Neural progenitor cell (in vitro differentiated cells): ENCODE results near the gene SZRD1. TPM values are rescaled to one million over a fixed set of nuclear protein-coding genes. Genes with fewer than 3 reads are reported as not detected.
A peak's percentile ranks its signal among the peaks of the same experiment; 100 is the strongest.

Source experiments
- DNase-seq: peaks from one replicate; pipeline ENCODE4 v3.0.0-alpha.2; 2016; ENCODE audit warnings: low spot score
- H2AFZ ChIP-seq: fragments of 200-600 bp; sonication (generic); replicated peaks from 2 replicates; pipeline ENCODE4 v1.6.1; 2016; ENCODE audit warnings: antibody characterized with exemption
- H3F3A ChIP-seq: fragments of 200-600 bp; sonication (generic); 2 replicates; pipeline ENCODE4 v1.6.1; 2016; ENCODE audit warnings: antibody characterized with exemption, low read depth
- H3K27ac ChIP-seq: fragments of 200-600 bp; sonication (generic); 2 replicates; pipeline ENCODE4 v1.5.1; 2016; ENCODE audit warnings: mild to moderate bottlenecking
- H3K27me3 ChIP-seq: fragments of 200-600 bp; sonication (generic); 2 replicates; pipeline ENCODE4 v1.6.1; 2016; ENCODE audit warnings: mild to moderate bottlenecking, moderate library complexity
- H3K36me3 ChIP-seq: fragments of 200-600 bp; sonication (generic); 2 replicates; pipeline ENCODE4 v1.5.1; 2016
- H3K4me1 ChIP-seq: fragments of 200-600 bp; sonication (generic); 2 replicates; pipeline ENCODE4 v1.6.1; 2016; ENCODE audit warnings: mixed run types
- H3K4me2 ChIP-seq: fragments of 200-600 bp; sonication (generic); 2 replicates; pipeline ENCODE4 v1.6.1; 2016
- H3K4me3 ChIP-seq: fragments of 200-600 bp; sonication (generic); 2 replicates; pipeline ENCODE4 v1.5.1; 2016
- H3K79me2 ChIP-seq: fragments of 200-600 bp; sonication (generic); 2 replicates; pipeline ENCODE4 v1.6.1; 2016; ENCODE audit warnings: low read depth
- H3K9ac ChIP-seq: fragments of 200-600 bp; sonication (generic); 2 replicates; pipeline ENCODE4 v1.6.1; 2016
- H3K9me3 ChIP-seq: fragments of 200-600 bp; sonication (generic); 2 replicates; pipeline ENCODE4 v1.5.1; 2016; ENCODE audit warnings: low read depth
- H4K20me1 ChIP-seq: fragments of 200-600 bp; sonication (generic); 2 replicates; pipeline ENCODE4 v1.6.1; 2016; ENCODE audit warnings: low read depth
- H3K27ac Mint-ChIP-seq: 3 replicates; pipeline ENCODE4 v1.8.0; 2021; ENCODE audit warnings: mixed read lengths
- H3K27me3 Mint-ChIP-seq: 2 replicates; pipeline ENCODE4 v1.8.0; 2022; ENCODE audit warnings: low read depth, mild to moderate bottlenecking, inconsistent platforms, moderate library complexity, mixed read lengths; ENCODE audit not compliant: insufficient read depth
- H3K36me3 Mint-ChIP-seq: 3 replicates; pipeline ENCODE4 v1.8.0; 2021; ENCODE audit warnings: mixed read lengths
- H3K4me1 Mint-ChIP-seq: 3 replicates; pipeline ENCODE4 v1.8.0; 2021; ENCODE audit warnings: mixed read lengths
- H3K4me3 Mint-ChIP-seq: 3 replicates; pipeline ENCODE4 v1.8.0; 2021; ENCODE audit warnings: mild to moderate bottlenecking, moderate library complexity, mixed read lengths
- H3K9me3 Mint-ChIP-seq: 3 replicates; pipeline ENCODE4 v1.8.0; 2020; ENCODE audit warnings: mixed read lengths
- CTCF ChIP-seq: fragments of 200-600 bp; sonication (generic); IDR thresholded peaks from 2 replicates; pipeline ENCODE4 v1.5.1; 2017; ENCODE audit warnings: antibody characterized with exemption, mild to moderate bottlenecking
- EZH2 ChIP-seq: fragments of 200-600 bp; sonication (generic); IDR thresholded peaks from 2 replicates; pipeline ENCODE4 v1.6.1; 2017; ENCODE audit warnings: antibody characterized with exemption, mild to moderate bottlenecking, moderate library complexity
- EZH2phosphoT487 ChIP-seq: fragments of 200-600 bp; sonication (generic); IDR thresholded peaks from 2 replicates; pipeline ENCODE4 v1.6.1; 2017; ENCODE audit warnings: antibody characterized with exemption
- total RNA-seq: library from RNA; depleted of rRNA; stranded (reverse); fragments of >200 nt; gene quantifications from 2 replicates; pipeline ENCODE4 v1.2.3, GENCODE V29; 2015; ENCODE audit warnings: low replicate concordance

Gene SZRD1
- total RNA-seq, 1 donor from 2014 or later, result 50.2 TPM

GRCh38 chr1:16405441-16405840 is 38.4 kb downstream of the SZRD1 start:
- no peaks in the 10 kb centered on the region for H3K9me3 ChIP-seq
- H3K9me3 Mint-ChIP-seq, result no peaks in the 10 kb centered on the region
- H3K36me3 Mint-ChIP-seq, result no peaks in the 10 kb centered on the region
- no peaks in the 10 kb centered on the region for H3K27me3 ChIP-seq
- no peak overlapping the region for H3K4me3 ChIP-seq
- no peak overlapping the region for H2AFZ ChIP-seq
- H3K4me3 Mint-ChIP-seq, result no peak overlapping the region
- no peaks in the 10 kb centered on the region for H4K20me1 ChIP-seq
- H3F3A ChIP-seq, result no peaks in the 10 kb centered on the region
- peak; percentile 16 for DNase-seq
- peaks cover 9% of the 10 kb centered on the region for H3K4me1 Mint-ChIP-seq
- H3K27ac Mint-ChIP-seq, result peak overlapping the region; percentile 65
- no peaks in the 10 kb centered on the region for H3K79me2 ChIP-seq
- H3K36me3 ChIP-seq, result no peaks in the 10 kb centered on the region
- no peaks in the 10 kb centered on the region for H3K4me1 ChIP-seq
- TF ChIP-seq EZH2 (no peak), EZH2phosphoT487 (no peak), CTCF (no peak)
- no peak overlapping the region for H3K4me2 ChIP-seq
- no peak overlapping the region for H3K27ac ChIP-seq
- H3K27me3 Mint-ChIP-seq, result peaks cover 14% of the 10 kb centered on the region
- H3K9ac ChIP-seq, result no peak overlapping the region

DNA sequence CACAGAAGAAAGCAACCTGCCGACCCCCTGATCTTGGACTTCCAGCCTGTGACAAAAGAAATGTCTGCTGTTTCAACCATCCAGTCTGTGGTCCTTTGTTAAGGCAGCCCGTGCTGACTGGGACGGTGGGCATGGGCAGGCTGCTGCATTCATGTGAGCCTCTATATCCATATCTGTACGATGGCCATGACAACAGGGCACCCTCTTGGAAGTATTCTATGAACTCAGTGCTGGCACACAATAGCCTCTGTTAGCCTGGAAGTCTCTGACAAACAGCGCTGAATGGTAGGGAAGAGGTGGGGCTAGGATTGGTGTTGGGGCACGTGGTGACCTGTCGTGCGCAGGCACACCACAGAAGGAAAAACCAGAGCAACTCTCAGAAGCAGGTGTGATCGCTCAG is 39.8 kb downstream of the SZRD1 start:
- H3K27me3 ChIP-seq, result no peaks in the 10 kb centered on the region
- no peak overlapping the region for H3K4me2 ChIP-seq
- Mint-ChIP-seq H3K36me3 (peaks cover 3% of the 10 kb centered on the region), H3K4me1 (peaks cover 9% of the 10 kb centered on the region), H3K27ac (no peak overlapping the region), H3K9me3 (peaks cover 3% of the 10 kb centered on the region), H3K4me3 (peak overlapping the region; percentile 50), H3K27me3 (peaks cover 17% of the 10 kb centered on the region)
- no peak overlapping the region for H3K9ac ChIP-seq
- H3F3A ChIP-seq, result no peaks in the 10 kb centered on the region
- no peaks in the 10 kb centered on the region for H3K36me3 ChIP-seq
- no peak for TF ChIP-seq EZH2
- no peak for TF ChIP-seq EZH2phosphoT487
- no peak for TF ChIP-seq CTCF
- no peak overlapping the region for H2AFZ ChIP-seq
- H3K79me2 ChIP-seq, result no peaks in the 10 kb centered on the region
- no peak overlapping the region for H3K27ac ChIP-seq
- H4K20me1 ChIP-seq, result no peaks in the 10 kb centered on the region
- H3K4me1 ChIP-seq, result no peaks in the 10 kb centered on the region
- no peak for DNase-seq
- H3K4me3 ChIP-seq, result no peak overlapping the region
- H3K9me3 ChIP-seq, result no peaks in the 10 kb centered on the region

GRCh38 chr1:16409536-16410152 is 42.6 kb downstream of the SZRD1 start:
- Histone ChIP-seq H3K36me3 (no peaks in the 10 kb centered on the region), H4K20me1 (no peaks in the 10 kb centered on the region), H3K27ac (no peak overlapping the region), H3K9ac (no peak overlapping the region), H2AFZ (no peak overlapping the region), H3K4me3 (no peak overlapping the region), H3K4me2 (no peak overlapping the region), H3K27me3 (no peaks in the 10 kb centered on the region), H3K9me3 (no peaks in the 10 kb centered on the region), H3K79me2 (no peaks in the 10 kb centered on the region), H3K4me1 (no peaks in the 10 kb centered on the region), H3F3A (no peaks in the 10 kb centered on the region)
- peaks cover 3% of the 10 kb centered on the region for H3K36me3 Mint-ChIP-seq
- peaks cover 9% of the 10 kb centered on the region for H3K4me1 Mint-ChIP-seq
- H3K4me3 Mint-ChIP-seq, result no peak overlapping the region
- peak overlapping the region; percentile 50 for H3K27ac Mint-ChIP-seq
- H3K27me3 Mint-ChIP-seq, result peaks cover 15% of the 10 kb centered on the region
- peaks cover 3% of the 10 kb centered on the region for H3K9me3 Mint-ChIP-seq
- TF ChIP-seq EZH2, result no peak
- TF ChIP-seq EZH2phosphoT487, result no peak
- TF ChIP-seq CTCF, result no peak
- no peak for DNase-seq
